Hepatocyte (in vitro differentiated cells): ENCODE measurements around the gene ABLIM1. TPM values are rescaled to one million over a fixed set of nuclear protein-coding genes. Genes with fewer than 3 reads are reported as not detected.

ENCODE experiments used
- DNase-seq: peaks from one replicate; pipeline ENCODE4 v3.0.0-alpha.2; 2016; ENCODE audit warnings: low spot score
- H2AFZ ChIP-seq: fragments of 200-600 bp; sonication (generic); 2 replicates; pipeline ENCODE4 v1.6.0; 2016; ENCODE audit warnings: antibody characterized with exemption, mild to moderate bottlenecking
- H3K27ac ChIP-seq: fragments of 200-600 bp; sonication (generic); 2 replicates; pipeline ENCODE4 v1.5.1; 2016; ENCODE audit warnings: mild to moderate bottlenecking
- H3K27me3 ChIP-seq: fragments of 200-600 bp; sonication (generic); 2 replicates; pipeline ENCODE4 v1.6.1; 2016
- H3K36me3 ChIP-seq: fragments of 200-600 bp; sonication (generic); replicated peaks from 2 replicates; pipeline ENCODE4 v1.5.1; 2016; ENCODE audit warnings: low read depth; ENCODE audit not compliant: insufficient read depth
- H3K4me1 ChIP-seq: fragments of 200-600 bp; sonication (generic); 2 replicates; pipeline ENCODE4 v1.5.1; 2016; ENCODE audit warnings: mild to moderate bottlenecking, moderate library complexity; ENCODE audit not compliant: insufficient read depth
- H3K4me2 ChIP-seq: fragments of 200-600 bp; sonication (generic); 2 replicates; pipeline ENCODE4 v1.6.0; 2016
- H3K4me3 ChIP-seq: fragments of 200-600 bp; sonication (generic); 2 replicates; pipeline ENCODE4 v1.5.1; 2016; ENCODE audit warnings: mild to moderate bottlenecking
- H3K79me2 ChIP-seq: fragments of 200-600 bp; sonication (generic); 2 replicates; pipeline ENCODE4 v1.6.0; 2017; ENCODE audit warnings: mild to moderate bottlenecking
- H3K9me2 ChIP-seq: fragments of 200-600 bp; sonication (generic); replicated peaks from 2 replicates; pipeline ENCODE4 v1.6.0; 2017; ENCODE audit warnings: mild to moderate bottlenecking; ENCODE audit not compliant: insufficient read depth
- H3K9me3 ChIP-seq: fragments of 200-600 bp; sonication (generic); 2 replicates; pipeline ENCODE4 v1.5.1; 2016; ENCODE audit warnings: low read depth, mild to moderate bottlenecking
- H4K20me1 ChIP-seq: fragments of 200-600 bp; sonication (generic); 2 replicates; pipeline ENCODE4 v1.6.0; 2016; ENCODE audit warnings: mild to moderate bottlenecking; ENCODE audit not compliant: insufficient read depth, poor library complexity, severe bottlenecking
- CTCF ChIP-seq: fragments of 200-600 bp; sonication (generic); IDR thresholded peaks from 2 replicates; pipeline ENCODE4 v1.5.1; 2016; ENCODE audit warnings: antibody characterized with exemption, mild to moderate bottlenecking; ENCODE audit not compliant: poor library complexity
- EZH2 ChIP-seq: fragments of 200-600 bp; sonication (generic); IDR thresholded peaks from 2 replicates; pipeline ENCODE4 v1.6.1; 2016; ENCODE audit warnings: antibody characterized with exemption, mild to moderate bottlenecking, borderline replicate concordance
- EZH2phosphoT487 ChIP-seq: fragments of 200-600 bp; sonication (generic); IDR thresholded peaks from one replicate; pipeline ENCODE4 v1.6.1; 2018; ENCODE audit warnings: antibody characterized with exemption, mild to moderate bottlenecking, low read depth, moderate library complexity; ENCODE audit not compliant: unreplicated experiment, severe bottlenecking
- WGBS: methylation state at CpG from one replicate; pipeline ENCODE4 v1.1.6; 2016; ENCODE audit warnings: low lambda C conversion rate; ENCODE audit errors: missing lambda C conversion rate; 5-methylcytosine and 5-hydroxymethylcytosine counted together
- polyA plus RNA-seq: library from polyadenylated mRNA; unstranded; fragments of >200 nt; fragmentation: Nextera tagmentation; extraction: Ambion mirVana; gene quantifications from 2 replicates; pipeline ENCODE4 v1.2.1, GENCODE V29; 2016
- total RNA-seq: library from RNA; depleted of rRNA; stranded (reverse); fragments of >200 nt; gene quantifications from 2 replicates; pipeline ENCODE4 v1.2.3, GENCODE V29; 2014

The ABLIM1 gene
- total and polyA plus RNA-seq, 2 experiments from 2014 or later = 20.8 to 31.6 TPM

DNA sequence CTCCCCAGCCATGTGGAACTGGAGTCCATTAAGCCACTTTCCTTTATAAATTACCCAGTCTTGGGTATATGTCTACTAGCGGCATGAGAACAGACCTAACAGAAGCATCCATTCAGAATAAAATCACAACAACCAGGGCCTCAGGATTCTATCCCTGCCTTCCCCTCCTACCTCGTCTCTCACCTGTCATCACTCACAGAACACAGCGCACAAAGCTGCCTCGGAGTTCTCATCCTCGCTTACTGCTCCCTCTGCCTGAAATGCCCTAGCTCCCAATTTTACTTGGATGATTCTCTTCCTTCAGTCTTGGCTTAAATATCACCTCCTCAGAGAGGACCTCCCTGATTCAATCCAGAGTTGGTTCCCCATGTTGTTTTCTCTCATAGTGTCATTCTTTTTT lies 183.1 kb downstream of the ABLIM1 start:
- Histone ChIP-seq H3K9me3 (no peaks in the 10 kb centered on the region), H3K36me3 (no peaks in the 10 kb centered on the region), H3K27me3 (no peaks in the 10 kb centered on the region), H3K4me3 (no peak overlapping the region), H2AFZ (no peak overlapping the region), H3K79me2 (no peaks in the 10 kb centered on the region), H3K4me1 (peaks cover 5% of the 10 kb centered on the region), H3K27ac (no peak overlapping the region), H3K4me2 (no peak overlapping the region), H3K9me2 (no peaks in the 10 kb centered on the region), H4K20me1 (no peaks in the 10 kb centered on the region)
- WGBS = 89% methylated on average over 5 of the region's 5 CpGs
- TF ChIP-seq EZH2phosphoT487 (no peak), EZH2 (no peak), CTCF (no peak)
- DNase-seq = no peak

- H3K36me3 ChIP-seq = no peaks in the 10 kb centered on the region
- no peaks in the 10 kb centered on the region for H3K9me2 ChIP-seq
- no peaks in the 10 kb centered on the region for H3K9me3 ChIP-seq
- no peak overlapping the region for H3K4me2 ChIP-seq
- H4K20me1 ChIP-seq = no peaks in the 10 kb centered on the region
- 65% methylated on average over 3 of the region's 3 CpGs for WGBS
- H3K79me2 ChIP-seq = no peaks in the 10 kb centered on the region
- no peak overlapping the region for H2AFZ ChIP-seq
- peak; percentile 24 for DNase-seq
- peaks cover 5% of the 10 kb centered on the region for H3K4me1 ChIP-seq
- H3K27me3 ChIP-seq = no peaks in the 10 kb centered on the region
- H3K27ac ChIP-seq = peak overlapping the region; percentile 43
- no peak overlapping the region for H3K4me3 ChIP-seq
- TF ChIP-seq CTCF = no peak
- TF ChIP-seq EZH2 = no peak
- TF ChIP-seq EZH2phosphoT487 = no peak
Observed at GRCh38 chr10:114473776-114474175, 184.3 kb downstream of the ABLIM1 start.

- Histone ChIP-seq H3K4me3 (no peak overlapping the region), H3K27ac (peak overlapping the region; percentile 47)
- WGBS = 57% methylated on average over 4 of the region's 4 CpGs
Observed at GRCh38 chr10:114472877-114473253, 185.2 kb downstream of the ABLIM1 start.

More at GRCh38 chr10:114472877-114473253, 185.2 kb downstream of the ABLIM1 start:
- Histone ChIP-seq H3K4me2 (no peak overlapping the region), H4K20me1 (no peaks in the 10 kb centered on the region), H2AFZ (no peak overlapping the region), H3K27me3 (no peaks in the 10 kb centered on the region), H3K4me1 (peaks cover 5% of the 10 kb centered on the region), H3K9me2 (no peaks in the 10 kb centered on the region), H3K79me2 (no peaks in the 10 kb centered on the region), H3K9me3 (no peaks in the 10 kb centered on the region), H3K36me3 (no peaks in the 10 kb centered on the region)
- TF ChIP-seq EZH2phosphoT487 (no peak), EZH2 (no peak), CTCF (no peak)
- no peak for DNase-seq
